T-helper 2 cell treated with Interferon-gamma antibody and Interleukin-4, amounts not matched to agents 100 ng/mL and 5 ng/mL, for 36 hours (primary cell): ENCODE measurements around the gene TECPR2. TPM values are rescaled to one million over a fixed set of nuclear protein-coding genes. Genes with fewer than 3 reads are reported as not detected.

Experiments
- intact Hi-C: fragments of 100-400 bp; cut with micrococcal nuclease; formaldehyde crosslinking; loops from one replicate; pipeline ENCODE4 v1.15.1; 2023
- total RNA-seq: library from RNA; stranded (reverse); gene quantifications from 2 replicates; pipeline ENCODE4 v1.2.3, GENCODE V29; 2022

TECPR2 gene
- total RNA-seq, 1 donor from 2014 or later: 11.4 TPM

- intact Hi-C loops: no loop called here
Measured at GRCh38 chr14:102507857-102508312, 145.1 kb downstream of the TECPR2 start.

GRCh38 chr14:102508410-102508773 lies 145.7 kb downstream of the TECPR2 start:
- intact Hi-C loops: no loop called here

GRCh38 chr14:102508774-102509745 lies 146.3 kb downstream of the TECPR2 start:
- intact Hi-C loops: no loop called here

- intact Hi-C loops: loop anchor here (1.0 kb wide), 1 partner anchor 14 kb away; no protein-coding TSS in a partner anchor
Measured at GRCh38 chr14:102509746-102510615, 147.2 kb downstream of the TECPR2 start, which contains the start of gene ANKRD9. ANKRD9 (minus strand) TSS chr14:102509776; CDS start chr14:102507889, 1,887 bp downstream.

GRCh38 chr14:102510616-102511520 lies 148.1 kb downstream of the TECPR2 start:
- intact Hi-C loops: loop anchor here (1.0 kb wide), 1 partner anchor 13 kb away; no protein-coding TSS in a partner anchor

- intact Hi-C loops: no loop called here
Measured at GRCh38 chr14:102511538-102511937, 148.8 kb downstream of the TECPR2 start.

GRCh38 chr14:102512793-102513300 lies 150.1 kb downstream of the TECPR2 start:
- intact Hi-C loops: no loop called here

- intact Hi-C loops: no loop called here
Measured at GRCh38 chr14:102513899-102514772, 151.4 kb downstream of the TECPR2 start.

- intact Hi-C loops: loop anchor here (5.0 kb wide), 1 partner anchor 153 kb away; the partner anchor contains the start of genes CINP and TECPR2
Measured at GRCh38 chr14:102514987-102515733, 152.4 kb downstream of the TECPR2 start.

- intact Hi-C loops: loop anchor here (1.0 to 5.0 kb wide), 3 partner anchors 78 to 200 kb away; partner anchors contain the start of genes CINP and TECPR2
Measured at GRCh38 chr14:102516531-102517391, 154.0 kb downstream of the TECPR2 start.

GRCh38 chr14:102517392-102518062 lies 154.8 kb downstream of the TECPR2 start:
- intact Hi-C loops: loop anchor here (2.0 to 5.0 kb wide), 2 partner anchors 155 to 201 kb away; partner anchors contain the start of genes CINP and TECPR2

- intact Hi-C loops: loop anchor here (5.0 kb wide), 1 partner anchor 156 kb away; the partner anchor contains the start of genes CINP and TECPR2
Measured at GRCh38 chr14:102518063-102518648, 155.4 kb downstream of the TECPR2 start.

- intact Hi-C loops: loop anchor here (5.0 to 10.0 kb wide), 3 partner anchors 157 to 557 kb away; partner anchors contain the start of genes CINP, DYNC1H1 and TECPR2
Measured at GRCh38 chr14:102519709-102520108, 157.0 kb downstream of the TECPR2 start.

GRCh38 chr14:102523200-102523568 lies 160.4 kb downstream of the TECPR2 start:
- intact Hi-C loops: loop anchor here (5.0 to 10.0 kb wide), 2 partner anchors 392 to 561 kb away; partner anchors contain the start of gene DYNC1H1

- intact Hi-C loops: loop anchor here (1.0 to 10.0 kb wide), 4 partner anchors 14 to 562 kb away; partner anchors contain the start of genes DYNC1H1 and RCOR1
Measured at GRCh38 chr14:102523569-102524450, 161.1 kb downstream of the TECPR2 start.
